Activated CD8-positive, alpha-beta T cell treated with anti-CD3 and anti-CD28 coated beads for 36 hours (primary cell): ENCODE results near the gene ZBTB46. TPM values are rescaled to one million over a fixed set of nuclear protein-coding genes. Genes with fewer than 3 reads are reported as not detected.
A peak's percentile ranks its signal among the peaks of the same experiment; 100 is the strongest.

Source experiments
- ATAC-seq: fragments of 200-7000 bp; cut with Tn5 transposase; one replicate; pipeline ENCODE4 v1.10.0; 2021; ENCODE audit warnings: mild to moderate bottlenecking, moderate library complexity
- CTCF ChIA-PET: fragments of 350-600 bp; sonication (Branson Sonifier 250); formaldehyde crosslinking; loops from one replicate; lab custom pipeline; 2021; ENCODE audit warnings: antibody characterized with exemption; lab: Charles Lee
- POLR2A ChIA-PET: fragments of 350-600 bp; sonication (Branson Sonifier 250); formaldehyde crosslinking; loops from one replicate; lab custom pipeline; 2021; ENCODE audit warnings: antibody characterized with exemption; lab: Charles Lee
- DNase-seq: peaks from one replicate; pipeline ENCODE4 v3.0.0-alpha.2; 2020
- H3K27ac Mint-ChIP-seq: one replicate; pipeline ENCODE4 v1.8.0; 2021; ENCODE audit warnings: mild to moderate bottlenecking, mixed read lengths
- H3K27me3 Mint-ChIP-seq: one replicate; pipeline ENCODE4 v1.8.0; 2021; ENCODE audit warnings: mixed read lengths
- H3K36me3 Mint-ChIP-seq: one replicate; pipeline ENCODE4 v1.8.0; 2021; ENCODE audit warnings: low read depth, mixed read lengths
- H3K4me1 Mint-ChIP-seq: one replicate; pipeline ENCODE4 v1.8.0; 2021; ENCODE audit warnings: low read depth, mixed read lengths
- H3K4me3 Mint-ChIP-seq: one replicate; pipeline ENCODE4 v1.8.0; 2021; ENCODE audit warnings: mild to moderate bottlenecking, moderate library complexity, mixed read lengths
- H3K9me3 Mint-ChIP-seq: one replicate; pipeline ENCODE4 v1.8.0; 2021; ENCODE audit warnings: mixed read lengths
- CTCF ChIP-seq: fragments of 200-600 bp; IDR thresholded peaks from one replicate; pipeline ENCODE4 v1.8.0; 2022; ENCODE audit warnings: antibody characterized with exemption, mild to moderate bottlenecking
- intact Hi-C: fragments of 100-400 bp; cut with micrococcal nuclease; formaldehyde crosslinking; loops from one replicate; pipeline ENCODE4 v1.10.0; 2022
- total RNA-seq, 2 experiments: library from RNA; stranded (reverse); gene quantifications; one replicate each; pipeline ENCODE4 v1.2.3, GENCODE V29; 2021

ZBTB46 gene
- total RNA-seq, 2 experiments from 2014 or later: 0.31 to 0.38 TPM

GRCh38 chr20:63737945-63738686 is 92.9 kb downstream of the ZBTB46 start:
- ATAC-seq: peak; percentile 5
- peak; percentile 45 for DNase-seq
- POLR2A ChIA-PET: interaction anchor here (0.7 to 1.3 kb wide), 5 partner anchors 10 to 30 kb away, joined by 3 to 4 read pairs (median 3); partner anchors contain the start of genes ARFRP1 and ZGPAT
- Mint-ChIP-seq H3K36me3 (peaks cover 11% of the 10 kb centered on the region), H3K4me1 (peaks cover 26% of the 10 kb centered on the region), H3K27me3 (no peaks in the 10 kb centered on the region), H3K9me3 (no peaks in the 10 kb centered on the region), H3K4me3 (peak overlapping the region; percentile 38), H3K27ac (no peak overlapping the region)
- no peak for TF ChIP-seq CTCF
- intact Hi-C loops: no loop called here
- CTCF ChIA-PET: interaction anchor here (1.2 to 2.4 kb wide), 3 partner anchors 30 to 199 kb away, joined by 3 to 7 read pairs (median 4); partner anchors contain the start of genes ARFRP1 and ZGPAT

GRCh38 chr20:63737695-63737944 is 93.4 kb downstream of the ZBTB46 start:
- POLR2A ChIA-PET: interaction anchor here (1.0 to 2.0 kb wide), 3 partner anchors 30 to 96 kb away, joined by 3 to 12 read pairs (median 3); partner anchors contain the start of genes ARFRP1 and ZGPAT
- intact Hi-C loops: no loop called here
- Mint-ChIP-seq H3K9me3 (no peaks in the 10 kb centered on the region), H3K36me3 (peaks cover 11% of the 10 kb centered on the region), H3K4me3 (peak overlapping the region; percentile 72), H3K27ac (no peak overlapping the region), H3K27me3 (no peaks in the 10 kb centered on the region), H3K4me1 (peaks cover 26% of the 10 kb centered on the region)
- peak; percentile 1 for ATAC-seq
- no peak for TF ChIP-seq CTCF
- DNase-seq: no peak
- CTCF ChIA-PET: interaction anchor here (1.2 to 2.4 kb wide), 2 partner anchors 30 to 48 kb away, joined by 4 to 7 read pairs; partner anchors contain the start of genes ARFRP1 and ZGPAT

GRCh38 chr20:63736893-63737694 is 94.0 kb downstream of the ZBTB46 start:
- H3K36me3 Mint-ChIP-seq: peaks cover 11% of the 10 kb centered on the region
- peaks cover 26% of the 10 kb centered on the region for H3K4me1 Mint-ChIP-seq
- TF ChIP-seq CTCF: no peak
- peak; percentile 75 for DNase-seq
- CTCF ChIA-PET: interaction anchor here (0.8 to 2.4 kb wide), 9 partner anchors 14 to 244 kb away, joined by 3 to 17 read pairs (median 5); partner anchors contain the start of genes ARFRP1, PRPF6, PTK6 and ZGPAT
- peak; percentile 24 for ATAC-seq
- no peaks in the 10 kb centered on the region for H3K9me3 Mint-ChIP-seq
- H3K27ac Mint-ChIP-seq: peak overlapping the region; percentile 79
- peak overlapping the region; percentile 72 for H3K4me3 Mint-ChIP-seq
- intact Hi-C loops: no loop called here
- H3K27me3 Mint-ChIP-seq: no peaks in the 10 kb centered on the region
- POLR2A ChIA-PET: interaction anchor here (0.6 to 2.0 kb wide), 10 partner anchors 10 to 216 kb away, joined by 3 to 12 read pairs (median 4); partner anchors contain the start of genes ARFRP1, PPDPF and ZGPAT

- TF ChIP-seq CTCF: no peak
- DNase-seq (peak; percentile 85), ATAC-seq (peak; percentile 56)
- Mint-ChIP-seq H3K36me3 (peaks cover 11% of the 10 kb centered on the region), H3K4me3 (peak within 1 kb of the TSS; percentile 72), H3K9me3 (no peaks in the 10 kb centered on the region), H3K4me1 (peaks cover 26% of the 10 kb centered on the region), H3K27me3 (no peaks in the 10 kb centered on the region), H3K27ac (peak within 1 kb of the TSS; percentile 79)
- ChIA-PET CTCF (interaction anchor here (0.7 to 2.4 kb wide), 9 partner anchors 15 to 245 kb away, joined by 3 to 17 read pairs (median 5); partner anchors contain the start of genes ARFRP1, PRPF6, PTK6 and ZGPAT), POLR2A (interaction anchor here (0.6 to 2.0 kb wide), 10 partner anchors 9 to 215 kb away, joined by 3 to 12 read pairs (median 4); partner anchors contain the start of genes ARFRP1, PPDPF, PTK6 and ZGPAT)
- intact Hi-C loops: no loop called here
These were observed 95.0 kb downstream of the ZBTB46 start, which contains the start of gene LIME1 for GRCh38 chr20:63735859-63736718. TSS of gene LIME1 (plus strand) at chr20:63736664. CDS start at chr20:63737550, 886 bp downstream.
